Activated CD4-positive, alpha-beta T cell treated with anti-CD3 and anti-CD28 coated beads for 1 hour (primary cell): ENCODE results near the gene ZCCHC18.
"Not testable (repeated sequence)": the region's sequence is repeated elsewhere in the genome, so short reads cannot be mapped to it uniquely, and the experiment has no call there.

ENCODE experiments used
- DNase-seq: peaks from one replicate; pipeline ENCODE4 v3.0.0-alpha.2; 2020

ZCCHC18 gene

DNA sequence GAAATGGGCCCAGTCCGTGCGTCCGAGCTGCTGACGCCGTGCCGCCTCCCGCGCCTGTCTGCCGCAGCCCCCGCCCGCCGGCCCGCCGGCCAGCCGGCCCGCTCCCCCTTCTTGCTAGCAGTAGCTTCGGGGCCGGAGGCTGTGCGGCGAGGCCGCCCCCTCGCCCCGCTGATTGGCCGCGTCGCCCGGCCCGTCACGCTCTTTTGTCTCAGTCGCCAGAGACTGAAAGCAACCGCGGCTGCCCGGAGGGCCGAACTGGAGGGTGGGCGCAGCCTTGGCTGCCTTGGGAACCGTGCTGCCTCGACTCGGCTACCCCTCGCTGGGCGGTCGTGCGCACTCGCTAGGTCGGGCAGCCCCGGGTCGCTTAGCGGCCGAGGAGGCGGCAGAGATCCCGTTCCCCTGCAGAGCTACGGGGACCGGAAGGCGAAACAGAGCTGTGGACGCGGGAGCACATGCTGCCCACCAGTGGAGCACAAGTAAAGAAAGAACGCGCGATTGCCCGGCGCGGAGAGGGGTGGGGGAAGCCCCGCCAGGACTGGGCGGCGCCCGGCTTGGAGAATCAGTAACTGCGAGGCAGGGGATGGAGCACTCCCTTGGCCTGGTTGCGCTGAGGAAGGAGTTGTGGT lies at the start of gene ZCCHC18:
ZCCHC18 (plus strand) TSS at position 198 of the 626 bp plus-strand sequence. CDS start 1,589 bp downstream, outside the sequence.
- DNase-seq, result no peak

GRCh38 chrX:104062636-104063035 lies 49.7 kb upstream of the ZCCHC18 start:
- not testable (repeated sequence) for DNase-seq

DNA sequence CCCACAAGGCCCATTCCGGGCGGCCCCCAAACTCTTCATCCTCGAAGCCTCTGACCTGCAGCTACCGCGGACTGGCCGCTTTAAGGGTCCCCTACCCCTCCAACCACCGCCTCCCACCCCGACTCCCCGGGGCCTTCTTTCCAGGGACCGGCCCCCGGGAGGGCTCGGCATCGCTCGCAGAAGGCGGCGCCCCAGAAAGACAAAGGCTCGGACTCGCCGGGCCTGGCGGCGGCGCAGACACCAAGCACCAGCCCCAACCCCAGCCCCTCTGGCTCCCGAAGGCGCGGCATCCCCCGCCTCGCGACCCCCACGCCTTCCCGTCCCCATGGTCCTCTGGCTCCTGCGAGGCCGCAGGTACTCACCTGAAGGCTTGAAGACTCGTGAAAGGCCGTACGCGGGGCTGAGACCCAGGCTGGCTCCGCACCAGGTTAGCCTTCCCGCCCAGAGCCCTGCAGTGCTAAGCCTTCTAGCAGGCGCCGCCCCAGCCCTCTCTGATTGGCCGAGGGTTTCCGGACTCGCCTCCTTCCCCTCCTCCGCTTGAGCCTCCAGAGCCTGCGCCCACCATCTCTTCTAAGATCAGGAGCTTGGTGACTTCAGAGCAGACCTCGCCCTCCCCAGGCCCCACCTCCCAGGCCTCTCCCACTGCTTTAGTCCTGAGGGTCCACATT lies 36.4 kb upstream of the ZCCHC18 start, which contains the start of gene TMSB15C:
TMSB15C (minus strand) TSS at position 459 of the 668 bp plus-strand sequence.
- DNase-seq, result not testable (repeated sequence)

GRCh38 chrX:104077854-104078253 lies 34.5 kb upstream of the ZCCHC18 start:
- not testable (repeated sequence) for DNase-seq

- DNase-seq, result no peak
Measured at GRCh38 chrX:104084063-104084462, 28.3 kb upstream of the ZCCHC18 start.

- DNase-seq, result no peak
Measured at GRCh38 chrX:104084534-104085277, 27.6 kb upstream of the ZCCHC18 start.

- no peak for DNase-seq
Measured at GRCh38 chrX:104085477-104085876, 26.8 kb upstream of the ZCCHC18 start.

- DNase-seq, result no peak
Measured at GRCh38 chrX:104085919-104086318, 26.4 kb upstream of the ZCCHC18 start.

- peak; percentile 15 for DNase-seq
Measured at GRCh38 chrX:104098151-104098808, 14.0 kb upstream of the ZCCHC18 start.

- no peak for DNase-seq
Measured at GRCh38 chrX:104098919-104099318, 13.4 kb upstream of the ZCCHC18 start.

GRCh38 chrX:104104676-104105075 lies 7.6 kb upstream of the ZCCHC18 start:
- no peak for DNase-seq

DNA sequence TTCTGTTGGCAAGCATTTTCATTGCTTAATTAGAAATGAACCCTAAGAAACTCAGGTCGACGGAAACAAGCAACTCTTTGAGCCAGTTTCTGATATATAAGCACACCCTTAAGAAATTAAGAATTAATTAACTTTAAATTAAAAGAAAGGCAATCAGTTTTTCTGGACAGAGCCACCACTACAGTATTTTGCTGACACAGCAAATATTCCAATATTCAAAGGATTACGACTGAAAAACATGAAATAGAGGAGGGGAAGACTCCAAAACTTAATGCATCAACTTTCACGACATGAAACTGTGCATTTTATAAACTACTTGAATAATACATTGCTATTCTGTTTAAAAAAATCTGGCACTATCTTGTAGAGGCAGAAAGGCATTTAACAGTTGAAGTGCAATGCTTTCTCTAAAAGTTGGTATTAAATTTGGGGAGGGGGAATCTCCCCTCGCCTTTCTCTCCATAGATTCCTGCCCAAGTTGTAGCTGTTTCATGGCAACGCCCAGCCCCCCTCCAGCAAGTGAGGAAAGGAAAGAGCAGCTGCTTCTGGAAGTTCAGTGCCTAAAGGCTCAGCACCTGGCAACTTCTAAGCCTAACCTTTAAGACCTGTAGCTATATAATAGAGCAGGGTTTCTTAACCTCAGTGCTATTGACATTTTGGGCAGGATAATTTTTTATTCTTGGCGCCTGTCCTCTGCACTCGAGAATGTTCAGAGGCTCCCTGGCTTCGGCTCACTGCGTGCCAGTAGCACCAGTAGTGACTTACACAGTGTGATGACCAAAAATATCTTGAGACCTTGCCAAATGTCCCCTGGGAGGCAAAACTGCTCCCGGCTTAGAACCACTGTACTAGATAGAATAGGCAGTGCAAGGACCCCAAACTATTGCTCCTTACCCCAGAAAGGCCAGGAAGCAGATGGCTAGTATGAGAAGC lies 6.7 kb upstream of the ZCCHC18 start:
- DNase-seq, result no peak

- DNase-seq, result no peak
Measured at GRCh38 chrX:104108955-104109354, 3.4 kb upstream of the ZCCHC18 start.

GRCh38 chrX:104110491-104111240 lies 1.7 kb upstream of the ZCCHC18 start:
- not testable (repeated sequence) for DNase-seq

DNA sequence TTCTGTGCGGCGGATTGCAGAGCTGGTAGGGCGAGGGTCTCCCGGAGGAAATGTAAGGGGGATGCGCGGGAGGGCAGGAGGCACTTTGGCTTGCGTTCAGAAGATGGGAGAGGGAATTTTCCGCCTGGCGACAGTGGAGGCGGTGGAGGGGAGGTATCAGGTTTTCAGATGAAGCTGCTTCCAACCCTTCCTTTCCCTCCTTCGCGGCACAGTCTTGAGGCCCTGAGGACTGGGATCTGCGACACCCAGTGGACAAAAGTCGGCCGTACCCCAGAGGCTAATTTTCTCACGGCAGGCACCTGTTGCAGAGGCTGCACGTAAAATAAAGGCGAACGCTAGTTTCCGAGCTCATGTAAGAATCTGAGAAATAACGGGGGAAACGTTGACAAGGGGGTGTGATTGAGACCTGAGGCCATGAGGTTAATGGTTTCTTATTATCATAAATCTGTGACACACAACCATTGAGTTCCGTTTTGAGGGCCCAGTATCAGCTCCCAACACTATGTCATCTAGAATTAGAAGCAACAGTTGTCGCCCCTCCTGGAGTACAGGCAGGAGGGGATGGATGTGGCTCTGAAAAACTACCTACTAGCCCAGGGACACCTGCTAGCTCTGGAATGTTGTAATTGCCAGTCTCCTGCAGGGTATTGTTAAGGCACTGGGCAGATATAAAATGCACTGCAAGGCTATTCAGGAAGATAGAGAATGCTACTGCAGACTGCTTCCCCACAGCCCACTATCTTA lies 1.1 kb downstream of the ZCCHC18 start:
- DNase-seq, result peak; percentile 21

GRCh38 chrX:104117759-104118158 lies 5.4 kb downstream of the ZCCHC18 start:
- DNase-seq, result no peak

- DNase-seq, result no peak
Measured at GRCh38 chrX:104118765-104119164, 6.4 kb downstream of the ZCCHC18 start.

DNA sequence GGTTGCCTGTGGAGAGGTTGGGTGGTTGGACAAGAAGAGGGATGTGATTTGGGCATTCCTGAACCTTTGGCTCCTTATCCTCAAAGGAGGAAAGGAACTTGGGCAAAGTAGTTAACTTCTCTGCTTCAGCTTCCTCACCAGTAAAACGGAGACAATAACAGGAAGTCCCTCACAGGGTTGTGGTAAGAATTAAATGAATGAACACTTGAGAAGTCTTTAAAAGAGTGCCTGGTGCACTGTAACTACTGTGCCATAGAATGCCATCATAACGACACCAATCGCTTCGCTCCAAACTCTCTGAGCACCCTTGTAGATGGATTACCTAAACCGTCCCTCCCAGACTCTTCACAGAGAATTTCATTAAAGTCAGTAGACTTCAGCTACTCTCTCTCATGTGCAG lies 10.5 kb downstream of the ZCCHC18 start:
- no peak for DNase-seq

GRCh38 chrX:104126856-104127255 lies 14.5 kb downstream of the ZCCHC18 start:
- no peak for DNase-seq

- no peak for DNase-seq
Measured at GRCh38 chrX:104130808-104131207, 18.5 kb downstream of the ZCCHC18 start.
